GM19397 (cell line): ENCODE measurements around the gene CD320.
"Not testable (repeated sequence)": the region's sequence is repeated elsewhere in the genome, so short reads cannot be mapped to it uniquely, and the experiment has no call there.

Experiments used
- ATAC-seq: cut with Tn5 transposase; IDR thresholded peaks from one replicate; pipeline ENCODE4 v1.9.1; 2021; ENCODE audit warnings: mild to moderate bottlenecking, moderate library complexity; ENCODE audit not compliant: unreplicated experiment

CD320 gene

GRCh38 chr19:8310342-8311055 lies 2.3 kb upstream of the CD320 start:
- ATAC-seq, result no peak

GRCh38 chr19:8308891-8309291 lies 733 bp upstream of the CD320 start:
- ATAC-seq, result no peak

- no peak for ATAC-seq
Observed at GRCh38 chr19:8307400-8307964, 676 bp downstream of the CD320 start.

GRCh38 chr19:8306235-8307054 lies 1.7 kb downstream of the CD320 start:
- ATAC-seq, result no peak

- no peak for ATAC-seq
Observed at GRCh38 chr19:8305798-8306197, 2.4 kb downstream of the CD320 start.

GRCh38 chr19:8304841-8305621 lies 3.1 kb downstream of the CD320 start:
- ATAC-seq, result no peak

- no peak for ATAC-seq
Observed at GRCh38 chr19:8302734-8303133, 5.4 kb downstream of the CD320 start.

- no peak for ATAC-seq
Observed at GRCh38 chr19:8302357-8302691, 5.8 kb downstream of the CD320 start.

- ATAC-seq, result not testable (repeated sequence)
Observed at GRCh38 chr19:8291337-8291736, 16.8 kb downstream of the CD320 start.

- ATAC-seq, result not testable (repeated sequence)
Observed at GRCh38 chr19:8276508-8276907, 31.6 kb downstream of the CD320 start.

- no peak for ATAC-seq
Observed at GRCh38 chr19:8269724-8270123, 38.4 kb downstream of the CD320 start.

- no peak for ATAC-seq
Observed at GRCh38 chr19:8265872-8266271, 42.3 kb downstream of the CD320 start.

GRCh38 chr19:8264248-8264647 lies 43.9 kb downstream of the CD320 start:
- not testable (repeated sequence) for ATAC-seq

- no peak for ATAC-seq
Observed at GRCh38 chr19:8262431-8262830, 45.7 kb downstream of the CD320 start.

- no peak for ATAC-seq
Observed at GRCh38 chr19:8261881-8262280, 46.3 kb downstream of the CD320 start.

- no peak for ATAC-seq
Observed at GRCh38 chr19:8261347-8261746, 46.8 kb downstream of the CD320 start.

- no peak for ATAC-seq
Observed at GRCh38 chr19:8259922-8260247, 48.3 kb downstream of the CD320 start.

- ATAC-seq, result no peak
Observed at GRCh38 chr19:8259142-8259921, 48.8 kb downstream of the CD320 start.

- no peak for ATAC-seq
Observed at GRCh38 chr19:8257052-8257443, 51.1 kb downstream of the CD320 start.

- ATAC-seq, result no peak
Observed at GRCh38 chr19:8256276-8257051, 51.7 kb downstream of the CD320 start.
